Muscle of back (tissue), 11 donors: ENCODE data around the gene DOHH. TPM values are rescaled to one million over a fixed set of nuclear protein-coding genes. Genes with fewer than 3 reads are reported as not detected.
"Not testable (repeated sequence)": the region's sequence is repeated elsewhere in the genome, so short reads cannot be mapped to it uniquely, and the experiment has no call there.

ENCODE experiments used
- DNase-seq, 3 donors: peaks; one replicate each; pipeline versions ENCODE4 v3.0.0 to v3.0.0-alpha.2; 2013
- polyA plus RNA-seq, 10 donors: library from polyadenylated mRNA; unstranded; fragments of 120-200 nt; gene quantifications; one replicate each; pipeline ENCODE4 v1.2.1, GENCODE V29; 2013; ENCODE audit not compliant: insufficient read length in 10 of 10

Gene DOHH
- polyA plus RNA-seq, 10 donors = 3.8 to 10.0 (median 5.7) TPM

DNA sequence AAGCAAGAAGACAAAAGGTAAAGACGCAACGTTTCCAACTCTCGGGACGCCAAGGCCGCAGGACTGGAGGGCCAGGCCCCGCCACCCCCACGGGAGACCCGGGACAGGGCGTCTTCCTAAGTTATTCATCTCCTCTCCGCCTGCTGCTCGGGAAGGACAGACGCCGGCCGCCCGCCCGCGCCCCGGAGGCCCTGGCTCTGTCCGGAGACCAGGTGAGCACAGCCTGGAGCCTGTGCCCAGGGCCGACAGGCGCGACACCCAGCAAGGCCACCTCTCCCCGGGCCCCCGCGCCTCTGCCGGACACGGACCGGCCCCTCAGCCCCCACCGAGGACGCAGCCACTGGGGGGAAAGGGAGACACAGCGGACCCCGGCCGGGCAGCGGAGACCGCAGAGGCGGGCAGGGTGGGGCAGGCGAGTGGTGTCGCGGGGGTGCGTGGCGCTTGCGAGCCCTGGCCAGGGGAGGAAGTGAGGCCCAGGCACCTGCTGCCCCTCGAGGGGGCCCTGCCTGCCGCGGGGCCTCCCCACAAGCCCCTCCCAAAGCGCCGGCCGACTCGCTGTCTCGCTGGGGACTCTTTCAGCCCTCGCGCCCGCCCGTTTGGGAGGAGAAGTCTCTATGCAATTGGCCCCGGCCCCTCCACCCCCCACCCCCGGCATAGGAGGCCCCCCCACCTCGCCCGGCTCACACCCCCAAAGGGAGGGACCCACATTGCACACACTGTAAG lies 37.3 kb downstream of the DOHH start:
- DNase-seq = peak in 1 of 3 donors; percentile 60

- DNase-seq = no peak
Measured at GRCh38 chr19:3459965-3460582, 40.4 kb downstream of the DOHH start.

DNA sequence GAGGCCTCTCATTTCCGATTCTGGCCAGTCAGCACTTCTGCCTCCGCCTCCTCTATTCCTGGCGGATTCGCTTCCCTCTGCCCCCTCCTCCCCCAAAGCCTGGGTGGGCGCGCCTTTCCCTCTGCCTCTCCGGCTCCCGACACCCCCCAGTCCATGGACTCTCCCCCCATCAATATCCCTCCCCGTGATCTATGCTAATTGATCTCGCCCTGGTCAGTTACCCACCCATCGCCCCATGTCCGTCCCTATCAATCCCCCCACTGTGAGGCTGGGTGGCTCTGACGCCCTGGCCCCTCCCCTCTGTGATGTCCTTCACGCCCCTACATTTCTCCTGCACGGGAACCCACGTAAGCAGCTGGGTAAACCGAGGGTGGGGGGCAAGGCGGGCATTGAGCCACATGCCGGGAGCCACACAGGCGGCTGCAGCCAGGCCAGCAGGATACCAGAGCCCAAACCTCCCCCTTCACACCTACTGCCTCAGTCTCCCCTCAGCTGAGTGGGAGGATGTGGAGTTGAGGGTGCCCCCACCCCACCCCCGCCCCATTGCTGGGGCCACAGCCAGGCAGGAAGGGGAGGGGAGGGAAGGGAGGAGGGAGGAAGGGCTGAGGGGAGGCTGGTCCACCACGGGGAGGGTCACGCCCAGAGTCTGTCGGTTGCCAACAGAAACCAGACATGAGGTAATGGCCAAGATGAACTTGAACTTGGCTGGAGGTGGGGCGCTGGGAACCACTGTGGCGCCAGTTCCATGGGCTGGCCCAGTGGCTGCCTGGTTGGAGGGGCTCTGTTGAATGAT lies 41.2 kb downstream of the DOHH start:
- peak; percentile 85 to 97 (median 94) for DNase-seq

DNA sequence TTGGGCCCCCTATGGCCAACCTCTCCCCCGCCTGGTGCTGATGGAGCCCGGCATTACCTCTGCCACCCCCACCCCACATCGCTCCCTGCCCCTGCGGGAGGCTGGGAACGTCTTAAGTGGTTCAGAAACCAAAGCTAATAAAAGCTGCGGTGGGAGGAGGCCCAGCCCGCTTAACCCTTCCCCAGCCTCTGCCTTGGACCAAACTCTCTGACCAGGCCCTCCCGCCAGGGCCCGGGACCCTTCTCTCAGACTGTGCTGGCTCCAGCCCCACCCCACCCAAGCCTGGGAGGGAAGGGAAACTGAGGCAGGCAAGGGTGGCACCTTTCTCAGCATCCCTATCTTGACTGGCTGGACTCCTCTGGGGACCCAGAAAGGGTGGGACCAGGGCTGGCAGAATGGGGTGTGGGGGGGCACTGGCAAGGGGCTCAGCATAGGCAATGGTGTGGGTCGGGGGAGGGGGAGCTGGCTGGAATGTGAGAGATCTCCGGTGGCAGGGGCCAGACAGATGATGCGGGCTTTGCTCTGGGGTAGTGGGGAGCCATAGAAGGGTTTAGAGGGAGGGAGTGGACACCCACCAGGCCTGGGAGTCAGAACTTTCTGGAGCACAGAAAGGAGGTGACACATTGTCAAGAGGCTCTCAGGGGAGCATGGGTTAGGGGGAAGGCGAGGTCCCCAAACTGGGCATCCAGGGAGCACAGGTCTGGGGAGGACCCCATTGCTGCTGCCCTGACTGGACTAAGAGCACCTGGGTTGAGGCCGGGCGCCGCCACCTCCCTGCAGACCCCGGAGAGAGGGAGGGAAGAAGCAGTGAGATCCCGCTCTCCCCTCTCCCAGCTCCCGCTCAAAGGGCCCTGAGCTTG lies 42.0 kb downstream of the DOHH start:
- DNase-seq = peak in 2 of 3 donors; percentile 55 to 83

DNA sequence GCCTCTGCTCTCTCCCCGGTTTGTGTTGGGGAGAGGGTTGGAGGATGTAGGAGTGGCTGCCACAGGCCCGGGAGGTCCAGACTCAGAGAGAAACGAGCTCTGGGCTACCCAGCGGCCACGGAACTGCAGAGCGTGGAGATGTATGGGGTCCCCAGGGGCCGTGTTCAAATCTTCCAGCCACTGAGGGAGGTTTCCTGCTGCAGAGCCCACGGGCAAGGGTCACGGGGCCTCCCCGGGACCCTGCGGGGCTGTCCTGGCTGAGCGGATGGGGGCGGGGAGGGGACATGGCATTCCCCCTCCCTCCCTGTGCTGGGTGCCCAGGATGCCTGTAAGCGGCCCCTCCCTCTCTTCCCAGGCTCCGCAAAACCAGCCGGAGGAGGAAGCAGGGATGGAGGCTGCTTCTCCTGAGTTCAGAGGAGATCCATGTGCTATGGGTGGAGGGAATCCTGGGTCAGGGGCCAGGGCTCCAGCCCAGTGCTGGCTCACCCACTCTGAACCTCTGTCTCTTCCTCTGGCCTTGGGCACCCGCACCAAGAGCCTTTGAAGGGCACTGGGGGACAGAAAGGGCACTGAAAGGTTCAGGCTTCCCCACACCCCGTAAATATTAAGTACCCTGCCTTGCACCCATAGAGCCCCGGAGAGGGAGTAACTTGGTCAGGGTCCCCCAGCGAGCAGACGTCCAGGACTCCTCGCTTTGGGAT lies 42.8 kb downstream of the DOHH start:
- peak in 1 of 3 donors; percentile 80 for DNase-seq

DNA sequence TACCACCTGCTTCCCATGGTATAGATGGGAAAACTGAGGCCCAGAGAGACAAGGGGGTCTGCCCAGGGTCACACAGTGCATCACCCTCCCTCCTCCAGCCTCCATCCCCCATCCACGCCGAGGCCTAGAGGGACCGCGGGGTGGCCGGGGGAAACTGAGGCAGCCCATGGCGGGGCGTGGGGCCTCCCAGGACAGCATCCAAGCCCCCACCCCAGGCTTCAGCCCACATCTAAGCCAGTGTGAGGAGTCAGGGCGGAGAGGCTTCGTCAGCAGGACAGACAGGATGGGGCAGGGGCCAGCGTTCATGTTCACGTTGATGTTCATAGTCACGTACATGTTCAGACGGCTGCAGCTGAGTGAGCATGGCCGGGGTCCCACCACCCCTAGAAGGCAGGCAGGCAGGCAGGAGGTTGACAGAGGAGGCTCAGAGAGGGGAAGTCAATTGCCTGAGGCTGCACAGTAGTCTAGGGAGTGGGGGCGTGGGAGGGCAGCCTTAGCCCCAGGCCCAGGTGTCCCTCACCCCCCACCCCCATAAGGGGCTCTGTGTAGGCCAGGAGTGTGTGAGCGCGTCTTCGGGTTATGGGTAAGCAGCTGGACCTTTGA lies 43.4 kb downstream of the DOHH start:
- peak in 1 of 3 donors; percentile 57 for DNase-seq

DNA sequence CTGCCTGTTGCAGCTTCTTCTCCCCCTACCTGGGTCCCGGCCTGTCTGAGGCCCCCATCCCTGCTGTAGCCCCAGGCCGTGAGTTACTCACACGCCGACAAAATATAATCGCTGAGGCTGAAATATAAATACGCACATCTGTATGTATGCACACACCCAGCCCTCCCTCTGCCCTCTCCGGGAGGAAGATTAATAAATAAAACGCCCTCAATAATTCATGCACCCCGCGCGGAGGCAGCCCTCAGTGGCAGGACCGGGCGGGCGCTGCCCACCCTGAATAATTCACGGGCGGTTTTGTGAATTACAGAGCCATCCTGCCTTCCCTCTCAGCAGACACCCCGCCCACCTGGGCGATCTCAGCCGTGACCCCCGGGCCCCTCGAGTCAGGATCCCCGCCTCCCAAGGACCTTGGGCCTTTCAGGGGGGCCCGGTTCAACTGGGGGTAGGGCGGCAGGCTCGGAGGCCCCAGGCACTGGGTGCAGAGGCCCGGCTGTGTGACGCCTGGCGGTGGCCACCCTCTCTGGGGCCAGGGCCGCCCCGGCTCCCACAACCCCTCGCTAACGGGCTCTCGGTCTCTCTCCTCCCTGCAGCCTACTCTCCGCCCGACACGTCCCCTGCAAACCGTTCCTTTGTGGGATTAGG lies 44.4 kb downstream of the DOHH start:
- no peak for DNase-seq

- DNase-seq = no peak
Measured at GRCh38 chr19:3455393-3455955, 45.0 kb downstream of the DOHH start.

GRCh38 chr19:3454656-3455392 lies 45.6 kb downstream of the DOHH start:
- no peak for DNase-seq

DNA sequence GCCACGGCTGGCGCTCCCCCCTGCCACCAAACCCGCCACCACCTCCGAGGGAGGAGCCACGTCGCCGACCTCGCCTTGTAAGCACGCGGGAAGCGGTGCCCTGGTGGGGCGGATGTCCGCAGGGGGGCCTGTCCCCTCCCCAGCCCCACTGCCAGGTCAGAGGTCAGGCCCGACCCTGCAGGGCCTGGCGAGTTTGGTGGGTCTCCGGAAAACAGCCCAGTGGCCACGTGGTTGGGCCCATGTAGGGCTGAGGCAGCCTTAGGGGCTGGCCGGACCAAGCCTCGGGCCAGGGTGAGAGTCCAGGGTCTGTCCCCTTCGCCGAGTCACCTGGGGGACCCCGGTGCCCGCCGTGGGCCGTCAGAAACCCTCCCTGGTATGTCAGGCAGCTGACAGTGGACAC lies 46.6 kb downstream of the DOHH start:
- no peak for DNase-seq

DNA sequence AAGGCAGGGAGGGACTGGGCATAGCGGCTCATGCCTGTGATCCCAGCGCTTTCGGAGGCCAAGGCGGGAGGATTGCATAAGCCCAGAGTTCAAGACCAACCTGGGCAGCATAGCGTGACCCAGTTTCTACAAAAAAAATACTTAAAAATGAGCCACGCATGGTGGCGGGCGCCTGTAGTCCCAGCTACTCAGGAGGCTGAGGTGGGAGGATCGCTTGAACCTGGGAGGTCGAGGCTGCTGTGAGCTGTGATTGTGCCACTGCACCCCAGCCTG lies 47.6 kb downstream of the DOHH start:
- not testable (repeated sequence) for DNase-seq

GRCh38 chr19:3452171-3452941 lies 48.1 kb downstream of the DOHH start:
- no peak for DNase-seq

DNA sequence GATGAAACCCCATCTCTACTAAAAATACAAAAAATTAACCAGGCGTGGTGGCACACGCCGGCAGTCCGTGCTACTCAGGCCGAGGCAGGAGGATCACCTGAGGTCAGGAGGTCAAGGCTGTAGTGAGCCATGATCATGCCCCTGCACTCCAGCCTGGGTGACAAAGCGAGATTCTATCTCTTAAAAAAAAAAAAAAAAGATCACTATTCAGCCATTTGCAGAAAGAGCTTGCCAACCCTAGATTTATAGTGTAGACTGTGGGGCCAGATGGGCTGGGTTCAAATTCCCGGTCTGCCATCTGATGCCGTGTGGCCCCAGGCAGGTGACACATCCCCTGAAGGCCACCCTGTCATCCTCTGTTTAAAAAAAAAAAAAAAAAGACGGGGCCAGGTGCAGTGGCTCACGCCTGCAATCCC lies 49.0 kb downstream of the DOHH start:
- DNase-seq = no peak

GRCh38 chr19:3450796-3451411 lies 49.6 kb downstream of the DOHH start:
- DNase-seq = peak; percentile 50 to 98 (median 79)

- DNase-seq = no peak
Measured at GRCh38 chr19:3448616-3449334, 51.7 kb downstream of the DOHH start.

GRCh38 chr19:3446657-3447056 lies 53.8 kb downstream of the DOHH start:
- not testable (repeated sequence) for DNase-seq

- DNase-seq = no peak
Measured at GRCh38 chr19:3444695-3445234, 55.7 kb downstream of the DOHH start.
